ENCODE data around the gene HSPA1B. TPM values are rescaled to one million over a fixed set of nuclear protein-coding genes. Genes with fewer than 3 reads are reported as not detected.

The HSPA1B gene
- total RNA-seq, 1 experiment from 2014 or later = 214 TPM

DNA sequence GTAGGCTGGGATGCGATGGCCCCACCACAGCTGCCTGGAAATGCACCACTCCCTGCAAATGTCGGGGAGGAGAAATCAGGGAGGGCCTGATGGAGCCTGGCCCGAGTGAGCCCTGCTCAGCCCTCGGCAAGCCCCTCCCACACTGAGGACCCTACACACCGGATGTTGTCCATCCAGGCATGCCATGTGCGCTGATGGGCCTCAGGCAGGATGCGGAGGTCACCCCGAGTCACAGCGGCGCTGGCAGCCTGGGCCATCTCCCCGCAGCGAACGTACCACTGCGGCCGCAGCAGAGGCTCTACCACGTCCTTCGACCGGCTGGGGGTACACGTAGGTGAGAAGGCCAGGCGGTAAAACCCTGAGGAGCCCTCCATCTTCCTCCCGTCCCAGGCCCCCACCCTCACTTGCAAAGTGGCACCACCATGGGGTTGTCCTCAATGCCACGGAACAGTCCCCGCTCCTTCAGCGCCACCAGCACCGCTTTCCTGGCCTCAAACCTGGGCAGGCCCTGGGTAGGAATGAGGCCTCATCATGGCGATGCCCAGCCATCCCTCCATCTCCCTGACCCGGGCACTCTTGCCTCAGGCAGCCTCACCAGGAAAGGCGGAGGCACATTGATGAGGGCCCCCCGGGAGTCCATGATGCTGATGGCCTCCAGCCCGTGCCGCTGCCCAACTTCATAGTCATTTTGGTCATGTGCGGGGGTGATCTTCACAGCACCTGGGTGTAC, 45.2 kb upstream of the HSPA1B start:
- Histone ChIP-seq H3K27me3 (ENCODE audit: insufficient read depth, low read length) (no peaks in the 10 kb centered on the region), H3K9ac (ENCODE audit: low read length) (no peak overlapping the region), H4K20me1 (ENCODE audit: insufficient read depth) (no peaks in the 10 kb centered on the region), H3K27ac (ENCODE audit: low read depth, low read length) (no peak overlapping the region; the same call in 1 of the 2 replicates), H3K4me3 (replicated peaks in 1 of 2; ENCODE audit: low read depth in 1 of 2, low read length in 2 of 2) (no peak overlapping the region), H3K4me1 (ENCODE audit: control insufficient read depth in 1 of 2, insufficient read depth in 2 of 2, low read length in 2 of 2) (peaks cover 8 to 13% of the 10 kb centered on the region in 2 experiments), H3K9me3 (ENCODE audit: control insufficient read depth in 1 of 2, insufficient read depth in 1 of 2, low read depth in 1 of 2, low read length in 2 of 2) (no peaks in the 10 kb centered on the region), H3K9me2 (ENCODE audit: insufficient read depth) (no peaks in the 10 kb centered on the region), H2AFZ (ENCODE audit: low read depth, low read length, poor library complexity, severe bottlenecking) (no peak overlapping the region), H3K36me3 (ENCODE audit: control insufficient read depth in 1 of 2, insufficient read depth in 2 of 2, low read length in 2 of 2) (peaks cover 37 to 57% of the 10 kb centered on the region in 2 experiments), H3K4me2 (ENCODE audit: low read length) (no peak overlapping the region), H3K79me2 (ENCODE audit: insufficient read depth, low read length) (peaks cover 10% of the 10 kb centered on the region; the same call in 1 of the 2 replicates)
- no peak for ATAC-seq
- no peak for TF ChIP-seq JUND (IDR thresholded peaks at IDR 0.05)
- TF ChIP-seq, protein P1, sequence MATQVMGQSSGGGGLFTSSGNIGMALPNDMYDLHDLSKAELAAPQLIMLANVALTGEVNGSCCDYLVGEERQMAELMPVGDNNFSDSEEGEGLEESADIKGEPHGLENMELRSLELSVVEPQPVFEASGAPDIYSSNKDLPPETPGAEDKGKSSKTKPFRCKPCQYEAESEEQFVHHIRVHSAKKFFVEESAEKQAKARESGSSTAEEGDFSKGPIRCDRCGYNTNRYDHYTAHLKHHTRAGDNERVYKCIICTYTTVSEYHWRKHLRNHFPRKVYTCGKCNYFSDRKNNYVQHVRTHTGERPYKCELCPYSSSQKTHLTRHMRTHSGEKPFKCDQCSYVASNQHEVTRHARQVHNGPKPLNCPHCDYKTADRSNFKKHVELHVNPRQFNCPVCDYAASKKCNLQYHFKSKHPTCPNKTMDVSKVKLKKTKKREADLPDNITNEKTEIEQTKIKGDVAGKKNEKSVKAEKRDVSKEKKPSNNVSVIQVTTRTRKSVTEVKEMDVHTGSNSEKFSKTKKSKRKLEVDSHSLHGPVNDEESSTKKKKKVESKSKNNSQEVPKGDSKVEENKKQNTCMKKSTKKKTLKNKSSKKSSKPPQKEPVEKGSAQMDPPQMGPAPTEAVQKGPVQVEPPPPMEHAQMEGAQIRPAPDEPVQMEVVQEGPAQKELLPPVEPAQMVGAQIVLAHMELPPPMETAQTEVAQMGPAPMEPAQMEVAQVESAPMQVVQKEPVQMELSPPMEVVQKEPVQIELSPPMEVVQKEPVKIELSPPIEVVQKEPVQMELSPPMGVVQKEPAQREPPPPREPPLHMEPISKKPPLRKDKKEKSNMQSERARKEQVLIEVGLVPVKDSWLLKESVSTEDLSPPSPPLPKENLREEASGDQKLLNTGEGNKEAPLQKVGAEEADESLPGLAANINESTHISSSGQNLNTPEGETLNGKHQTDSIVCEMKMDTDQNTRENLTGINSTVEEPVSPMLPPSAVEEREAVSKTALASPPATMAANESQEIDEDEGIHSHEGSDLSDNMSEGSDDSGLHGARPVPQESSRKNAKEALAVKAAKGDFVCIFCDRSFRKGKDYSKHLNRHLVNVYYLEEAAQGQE (IDR thresholded peaks at IDR 0.05; ENCODE audit: low read depth) = no peak
- no peak for TF ChIP-seq TCF7L2 (IDR thresholded peaks at IDR 0.05; ENCODE audit: borderline replicate concordance, extremely low read depth, insufficient read depth, insufficient read length)
- no peak for TF ChIP-seq CEBPB (IDR thresholded peaks at IDR 0.05; ENCODE audit: low read depth)
- no peak for TF ChIP-seq RAD21 (IDR thresholded peaks at IDR 0.05; ENCODE audit: low read depth)
- TF ChIP-seq ZFX (IDR thresholded peaks at IDR 0.05) = no peak
- TF ChIP-seq SIN3A (IDR thresholded peaks at IDR 0.05; ENCODE audit: low read depth) = no peak
- TF ChIP-seq ZNF274 (IDR thresholded peaks at IDR 0.05; ENCODE audit: low read depth, low read length) = no peak
- TF ChIP-seq EZH2 (IDR thresholded peaks at IDR 0.05) = no peak
- TF ChIP-seq POLR2A (IDR thresholded peaks at IDR 0.05; ENCODE audit: borderline replicate concordance, extremely low read depth, insufficient read depth, insufficient read length) = no peak
- no peak for DNase-seq (ENCODE audit: low read depth, low spot score)
- intact Hi-C loops (cut with micrococcal nuclease) = no loop called here
- TSS peak; percentile 27 for BruUV-seq (replicated peaks)
- ChIA-PET POLR2A (no interaction called here), CTCF (no interaction called here), RAD21 (ENCODE audit: low non-redundant PET in 1 of 2, low total read pairs in 2 of 2, uncharacterized antibody in 2 of 2, unreplicated experiment in 2 of 2) (no interaction called here)
